Measurements from ENCODE around the gene TOR4A. TPM values are rescaled to one million over a fixed set of nuclear protein-coding genes. Genes with fewer than 3 reads are reported as not detected.

TOR4A gene
- total and polyA plus RNA-seq, 9 of the 15 experiments (the other 6 are each of a cell fraction or from before 2014, with no cell fraction given) = 3.9 to 49.2 (median 8.8) TPM

DNA sequence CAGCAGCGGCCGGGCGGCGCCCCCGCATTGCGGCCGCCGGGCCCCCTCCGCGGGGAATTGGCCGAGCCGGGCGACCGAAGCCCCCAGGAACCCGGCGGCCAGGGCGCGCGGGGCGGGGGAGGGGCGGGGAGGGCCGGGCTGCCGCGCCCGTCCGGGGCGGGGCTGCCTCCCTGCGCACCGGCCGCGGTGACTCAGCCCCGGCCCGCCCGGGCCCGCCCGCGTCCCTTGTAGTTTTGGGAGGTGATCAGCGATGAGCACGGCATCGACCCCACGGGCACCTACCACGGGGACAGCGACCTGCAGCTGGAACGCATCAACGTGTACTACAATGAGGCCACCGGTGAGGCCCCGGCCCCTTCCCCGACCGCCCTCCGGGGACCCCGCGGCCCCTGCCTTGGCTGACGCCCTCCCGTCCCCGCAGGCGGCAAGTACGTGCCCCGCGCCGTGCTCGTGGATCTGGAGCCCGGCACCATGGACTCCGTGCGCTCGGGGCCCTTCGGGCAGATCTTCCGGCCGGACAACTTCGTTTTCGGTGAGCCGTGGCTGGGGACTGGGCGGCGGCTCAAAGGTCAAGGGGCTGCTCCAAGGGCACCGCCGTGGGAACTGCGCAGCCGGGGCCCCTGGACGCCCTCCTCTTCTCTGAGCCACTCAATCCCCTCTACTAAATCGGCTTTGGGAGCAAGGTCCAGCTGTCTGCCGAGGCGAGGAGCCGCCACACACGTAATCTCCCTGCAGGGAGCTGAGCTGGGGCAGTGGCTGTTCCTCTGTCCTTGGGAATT lies 35.8 kb upstream of the TOR4A start (continued):
- TF ChIP-seq U2AF2 (optimal IDR thresholded peaks at IDR 0.05; ENCODE audit: low read depth, low read length) (no peak), MIER1 (IDR thresholded peaks at IDR 0.05; ENCODE audit: low read depth) (no peak), JUN (IDR thresholded peaks at IDR 0.05; ENCODE audit: borderline replicate concordance, low read depth, low read length) (peak; percentile 39; the same call in 1 of the 2 replicates), JUN (CRISPR knock-in tag; IDR thresholded peaks at IDR 0.05; ENCODE audit: borderline replicate concordance) (0 out of 2 replicates have a peak, but pooled peaks have one; percentile 66), XRCC3 (IDR thresholded peaks at IDR 0.05) (no peak), HDAC1 (IDR thresholded peaks at IDR 0.05) (peak in 1 of 2 experiments; percentile 41; a peak in 2 of 4 replicates), FOSL1 (tag; conservative IDR thresholded peaks at IDR 0.05) (peak; percentile 87), TAF1 (IDR thresholded peaks at IDR 0.05; ENCODE audit: control insufficient read depth, extremely low read depth, insufficient read depth, low read length, severe bottlenecking) (no peak), ZHX1 (conservative IDR thresholded peaks at IDR 0.05; ENCODE audit: low read length) (no peak), SNRNP70 (optimal IDR thresholded peaks at IDR 0.05; ENCODE audit: low read depth, low read length) (peak; percentile 20), USF2 (CRISPR knock-in tag; IDR thresholded peaks at IDR 0.05) (no peak), HDAC3 (IDR thresholded peaks at IDR 0.05; ENCODE audit: borderline replicate concordance, partially characterized antibody) (no peak), CCNT2 (IDR thresholded peaks at IDR 0.05; ENCODE audit: borderline replicate concordance, extremely low read depth, insufficient read length, low read depth, low read length) (peak; percentile 3), MYBL2 (IDR thresholded peaks at IDR 0.05; ENCODE audit: low read depth) (no peak), MYBL2 (CRISPR knock-in tag; IDR thresholded peaks at IDR 0.05; ENCODE audit: borderline replicate concordance) (no peak), ZNF75A (CRISPR knock-in tag; IDR thresholded peaks at IDR 0.05) (no peak), TCF3 (CRISPR knock-in tag; IDR thresholded peaks at IDR 0.05) (no peak), ARID4B (CRISPR knock-in tag; IDR thresholded peaks at IDR 0.05) (peak; percentile 56; the same call in 1 of the 2 replicates), PHB2 (IDR thresholded peaks at IDR 0.05; ENCODE audit: low read depth) (no peak)
